ENCODE data around the gene PSMD7. TPM values are rescaled to one million over a fixed set of nuclear protein-coding genes. Genes with fewer than 3 reads are reported as not detected.

The PSMD7 gene
- total and polyA plus RNA-seq, 2 experiments from 2014 or later: 116 to 165 TPM

DNA sequence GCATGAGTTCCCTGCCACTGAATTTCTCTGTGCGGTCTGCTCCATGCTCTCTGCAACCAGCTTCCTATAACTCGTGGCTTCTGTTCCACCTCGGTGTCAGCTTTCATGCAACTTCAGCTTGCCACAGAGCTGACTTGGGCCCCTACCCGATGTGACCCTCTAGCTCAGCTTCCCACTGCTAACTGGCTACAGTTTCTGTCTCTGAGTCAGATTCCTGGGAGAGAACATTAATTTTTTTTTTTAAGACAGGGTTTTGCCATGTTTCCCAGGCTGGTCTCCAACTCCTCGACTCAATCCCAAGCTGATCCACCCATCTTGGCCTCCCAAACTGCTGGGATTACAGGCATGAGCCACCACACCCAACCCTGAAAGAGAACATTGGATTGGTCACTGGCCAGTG, 35.5 kb upstream of the PSMD7 start:
- H3K9me3 Mint-ChIP-seq: no peaks in the 10 kb centered on the region
- H3K36me3 ChIP-seq (ENCODE audit: insufficient read depth): no peaks in the 10 kb centered on the region
- DNase-seq (ENCODE audit: low spot score): no peak
- 0 out of 2 replicates have a peak, but pooled peaks cover 9% of the 10 kb centered on the region for H3K9me2 ChIP-seq (ENCODE audit: insufficient read depth)
- H3K27me3 ChIP-seq (ENCODE audit: insufficient read depth): no peaks in the 10 kb centered on the region
- H3K27ac Mint-ChIP-seq: no peak overlapping the region
- H3K4me1 Mint-ChIP-seq: peaks cover 7% of the 10 kb centered on the region; the same call in 2 of the 3 replicates
- no peaks in the 10 kb centered on the region for H4K20me1 ChIP-seq (replicated peaks; ENCODE audit: insufficient read depth)
- no peak for ATAC-seq
- no peaks in the 10 kb centered on the region for H3F3A ChIP-seq (replicated peaks; ENCODE audit: low read depth)
- TF ChIP-seq, protein P1, sequence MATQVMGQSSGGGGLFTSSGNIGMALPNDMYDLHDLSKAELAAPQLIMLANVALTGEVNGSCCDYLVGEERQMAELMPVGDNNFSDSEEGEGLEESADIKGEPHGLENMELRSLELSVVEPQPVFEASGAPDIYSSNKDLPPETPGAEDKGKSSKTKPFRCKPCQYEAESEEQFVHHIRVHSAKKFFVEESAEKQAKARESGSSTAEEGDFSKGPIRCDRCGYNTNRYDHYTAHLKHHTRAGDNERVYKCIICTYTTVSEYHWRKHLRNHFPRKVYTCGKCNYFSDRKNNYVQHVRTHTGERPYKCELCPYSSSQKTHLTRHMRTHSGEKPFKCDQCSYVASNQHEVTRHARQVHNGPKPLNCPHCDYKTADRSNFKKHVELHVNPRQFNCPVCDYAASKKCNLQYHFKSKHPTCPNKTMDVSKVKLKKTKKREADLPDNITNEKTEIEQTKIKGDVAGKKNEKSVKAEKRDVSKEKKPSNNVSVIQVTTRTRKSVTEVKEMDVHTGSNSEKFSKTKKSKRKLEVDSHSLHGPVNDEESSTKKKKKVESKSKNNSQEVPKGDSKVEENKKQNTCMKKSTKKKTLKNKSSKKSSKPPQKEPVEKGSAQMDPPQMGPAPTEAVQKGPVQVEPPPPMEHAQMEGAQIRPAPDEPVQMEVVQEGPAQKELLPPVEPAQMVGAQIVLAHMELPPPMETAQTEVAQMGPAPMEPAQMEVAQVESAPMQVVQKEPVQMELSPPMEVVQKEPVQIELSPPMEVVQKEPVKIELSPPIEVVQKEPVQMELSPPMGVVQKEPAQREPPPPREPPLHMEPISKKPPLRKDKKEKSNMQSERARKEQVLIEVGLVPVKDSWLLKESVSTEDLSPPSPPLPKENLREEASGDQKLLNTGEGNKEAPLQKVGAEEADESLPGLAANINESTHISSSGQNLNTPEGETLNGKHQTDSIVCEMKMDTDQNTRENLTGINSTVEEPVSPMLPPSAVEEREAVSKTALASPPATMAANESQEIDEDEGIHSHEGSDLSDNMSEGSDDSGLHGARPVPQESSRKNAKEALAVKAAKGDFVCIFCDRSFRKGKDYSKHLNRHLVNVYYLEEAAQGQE (IDR thresholded peaks at IDR 0.05; ENCODE audit: unreplicated experiment): no peak
- no peak for TF ChIP-seq ZNF331 (CRISPR knock-in tag; IDR thresholded peaks at IDR 0.05; ENCODE audit: low read depth)
- TF ChIP-seq, protein P2, sequence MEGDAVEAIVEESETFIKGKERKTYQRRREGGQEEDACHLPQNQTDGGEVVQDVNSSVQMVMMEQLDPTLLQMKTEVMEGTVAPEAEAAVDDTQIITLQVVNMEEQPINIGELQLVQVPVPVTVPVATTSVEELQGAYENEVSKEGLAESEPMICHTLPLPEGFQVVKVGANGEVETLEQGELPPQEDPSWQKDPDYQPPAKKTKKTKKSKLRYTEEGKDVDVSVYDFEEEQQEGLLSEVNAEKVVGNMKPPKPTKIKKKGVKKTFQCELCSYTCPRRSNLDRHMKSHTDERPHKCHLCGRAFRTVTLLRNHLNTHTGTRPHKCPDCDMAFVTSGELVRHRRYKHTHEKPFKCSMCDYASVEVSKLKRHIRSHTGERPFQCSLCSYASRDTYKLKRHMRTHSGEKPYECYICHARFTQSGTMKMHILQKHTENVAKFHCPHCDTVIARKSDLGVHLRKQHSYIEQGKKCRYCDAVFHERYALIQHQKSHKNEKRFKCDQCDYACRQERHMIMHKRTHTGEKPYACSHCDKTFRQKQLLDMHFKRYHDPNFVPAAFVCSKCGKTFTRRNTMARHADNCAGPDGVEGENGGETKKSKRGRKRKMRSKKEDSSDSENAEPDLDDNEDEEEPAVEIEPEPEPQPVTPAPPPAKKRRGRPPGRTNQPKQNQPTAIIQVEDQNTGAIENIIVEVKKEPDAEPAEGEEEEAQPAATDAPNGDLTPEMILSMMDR (conservative IDR thresholded peaks at IDR 0.05; ENCODE audit: low read depth in 2 of 2): no peak
- TF ChIP-seq CREB1 (CRISPR knock-in tag; IDR thresholded peaks at IDR 0.05; ENCODE audit: low read depth): no peak
- no peak for TF ChIP-seq ZNF114 (CRISPR knock-in tag; IDR thresholded peaks at IDR 0.05)
- TF ChIP-seq POLR2AphosphoS5 (IDR thresholded peaks at IDR 0.05; ENCODE audit: low read depth): no peak
- no peak for TF ChIP-seq EZH2phosphoT487 (IDR thresholded peaks at IDR 0.05; ENCODE audit: unreplicated experiment)
- TF ChIP-seq JUNB (IDR thresholded peaks at IDR 0.05; ENCODE audit: unreplicated experiment): no peak
- no peak for TF ChIP-seq STAT1 (IDR thresholded peaks at IDR 0.05; ENCODE audit: unreplicated experiment)
- TF ChIP-seq, protein P3, sequence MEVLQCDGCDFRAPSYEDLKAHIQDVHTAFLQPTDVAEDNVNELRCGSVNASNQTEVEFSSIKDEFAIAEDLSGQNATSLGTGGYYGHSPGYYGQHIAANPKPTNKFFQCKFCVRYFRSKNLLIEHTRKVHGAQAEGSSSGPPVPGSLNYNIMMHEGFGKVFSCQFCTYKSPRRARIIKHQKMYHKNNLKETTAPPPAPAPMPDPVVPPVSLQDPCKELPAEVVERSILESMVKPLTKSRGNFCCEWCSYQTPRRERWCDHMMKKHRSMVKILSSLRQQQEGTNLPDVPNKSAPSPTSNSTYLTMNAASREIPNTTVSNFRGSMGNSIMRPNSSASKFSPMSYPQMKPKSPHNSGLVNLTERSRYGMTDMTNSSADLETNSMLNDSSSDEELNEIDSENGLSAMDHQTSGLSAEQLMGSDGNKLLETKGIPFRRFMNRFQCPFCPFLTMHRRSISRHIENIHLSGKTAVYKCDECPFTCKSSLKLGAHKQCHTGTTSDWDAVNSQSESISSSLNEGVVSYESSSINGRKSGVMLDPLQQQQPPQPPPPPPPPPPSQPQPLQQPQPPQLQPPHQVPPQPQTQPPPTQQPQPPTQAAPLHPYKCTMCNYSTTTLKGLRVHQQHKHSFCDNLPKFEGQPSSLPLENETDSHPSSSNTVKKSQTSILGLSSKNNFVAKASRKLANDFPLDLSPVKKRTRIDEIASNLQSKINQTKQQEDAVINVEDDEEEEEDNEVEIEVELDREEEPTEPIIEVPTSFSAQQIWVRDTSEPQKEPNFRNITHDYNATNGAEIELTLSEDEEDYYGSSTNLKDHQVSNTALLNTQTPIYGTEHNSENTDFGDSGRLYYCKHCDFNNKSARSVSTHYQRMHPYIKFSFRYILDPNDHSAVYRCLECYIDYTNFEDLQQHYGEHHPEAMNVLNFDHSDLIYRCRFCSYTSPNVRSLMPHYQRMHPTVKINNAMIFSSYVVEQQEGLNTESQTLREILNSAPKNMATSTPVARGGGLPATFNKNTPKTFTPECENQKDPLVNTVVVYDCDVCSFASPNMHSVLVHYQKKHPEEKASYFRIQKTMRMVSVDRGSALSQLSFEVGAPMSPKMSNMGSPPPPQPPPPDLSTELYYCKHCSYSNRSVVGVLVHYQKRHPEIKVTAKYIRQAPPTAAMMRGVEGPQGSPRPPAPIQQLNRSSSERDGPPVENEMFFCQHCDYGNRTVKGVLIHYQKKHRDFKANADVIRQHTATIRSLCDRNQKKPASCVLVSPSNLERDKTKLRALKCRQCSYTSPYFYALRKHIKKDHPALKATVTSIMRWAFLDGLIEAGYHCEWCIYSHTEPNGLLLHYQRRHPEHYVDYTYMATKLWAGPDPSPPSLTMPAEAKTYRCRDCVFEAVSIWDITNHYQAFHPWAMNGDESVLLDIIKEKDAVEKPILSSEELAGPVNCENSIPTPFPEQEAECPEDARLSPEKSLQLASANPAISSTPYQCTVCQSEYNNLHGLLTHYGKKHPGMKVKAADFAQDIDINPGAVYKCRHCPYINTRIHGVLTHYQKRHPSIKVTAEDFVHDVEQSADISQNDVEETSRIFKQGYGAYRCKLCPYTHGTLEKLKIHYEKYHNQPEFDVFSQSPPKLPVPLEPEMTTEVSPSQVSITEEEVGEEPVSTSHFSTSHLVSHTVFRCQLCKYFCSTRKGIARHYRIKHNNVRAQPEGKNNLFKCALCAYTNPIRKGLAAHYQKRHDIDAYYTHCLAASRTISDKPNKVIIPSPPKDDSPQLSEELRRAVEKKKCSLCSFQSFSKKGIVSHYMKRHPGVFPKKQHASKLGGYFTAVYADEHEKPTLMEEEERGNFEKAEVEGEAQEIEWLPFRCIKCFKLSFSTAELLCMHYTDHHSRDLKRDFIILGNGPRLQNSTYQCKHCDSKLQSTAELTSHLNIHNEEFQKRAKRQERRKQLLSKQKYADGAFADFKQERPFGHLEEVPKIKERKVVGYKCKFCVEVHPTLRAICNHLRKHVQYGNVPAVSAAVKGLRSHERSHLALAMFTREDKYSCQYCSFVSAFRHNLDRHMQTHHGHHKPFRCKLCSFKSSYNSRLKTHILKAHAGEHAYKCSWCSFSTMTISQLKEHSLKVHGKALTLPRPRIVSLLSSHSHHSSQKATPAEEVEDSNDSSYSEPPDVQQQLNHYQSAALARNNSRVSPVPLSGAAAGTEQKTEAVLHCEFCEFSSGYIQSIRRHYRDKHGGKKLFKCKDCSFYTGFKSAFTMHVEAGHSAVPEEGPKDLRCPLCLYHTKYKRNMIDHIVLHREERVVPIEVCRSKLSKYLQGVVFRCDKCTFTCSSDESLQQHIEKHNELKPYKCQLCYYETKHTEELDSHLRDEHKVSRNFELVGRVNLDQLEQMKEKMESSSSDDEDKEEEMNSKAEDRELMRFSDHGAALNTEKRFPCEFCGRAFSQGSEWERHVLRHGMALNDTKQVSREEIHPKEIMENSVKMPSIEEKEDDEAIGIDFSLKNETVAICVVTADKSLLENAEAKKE (CRISPR knock-in tag; IDR thresholded peaks at IDR 0.05): no peak
- no peak for TF ChIP-seq ETS1 (IDR thresholded peaks at IDR 0.05)
- no peaks in the 10 kb centered on the region for H3K4me1 ChIP-seq (ENCODE audit: insufficient read depth)
- no peaks in the 10 kb centered on the region for H3K79me2 ChIP-seq (replicated peaks; ENCODE audit: insufficient read depth)
- peaks cover 6% of the 10 kb centered on the region for H3K27me3 Mint-ChIP-seq (ENCODE audit: insufficient read depth, low read depth, poor library complexity)
- H3K4me3 Mint-ChIP-seq: no peak overlapping the region
- H3K27ac ChIP-seq (ENCODE audit: low read depth): no peak overlapping the region
- H2AFZ ChIP-seq: no peak overlapping the region
- H3K4me2 ChIP-seq: no peak overlapping the region
- H3K4me3 ChIP-seq: no peak overlapping the region
- no peaks in the 10 kb centered on the region for H3K36me3 Mint-ChIP-seq (ENCODE audit: low read depth)

All from GM23338 (cell line).